ENCODE data around the gene CRYGN.

The CRYGN gene

DNA sequence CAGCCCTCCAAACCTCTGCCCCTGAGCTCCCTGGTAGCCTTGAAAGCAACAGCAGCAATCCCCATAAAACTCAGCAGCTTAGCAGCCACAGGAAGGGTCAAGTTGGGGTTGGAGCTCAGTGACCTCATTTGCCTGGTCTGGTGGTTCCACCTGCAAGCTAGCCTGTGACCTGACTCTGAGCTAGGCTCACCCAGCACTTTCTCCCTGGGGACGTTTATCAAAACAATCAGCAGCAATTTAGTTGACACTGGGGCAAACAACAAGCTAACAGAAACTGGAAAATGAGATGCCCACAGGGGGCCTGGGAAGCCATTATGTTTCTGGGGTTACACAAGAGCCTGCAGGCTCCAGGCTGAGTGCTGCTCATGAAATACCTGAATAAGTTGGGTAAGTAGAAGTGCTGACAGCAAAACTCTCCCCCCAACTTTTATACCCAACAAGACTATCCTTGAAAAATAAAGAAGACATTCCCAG lies 22.4 kb upstream of the CRYGN start:
- DNase-seq (ENCODE audit: low read depth, low spot score) = no peak
- H3K4me3 ChIP-seq (ENCODE audit: low read depth, low read length) = no peak overlapping the region
- TF ChIP-seq, protein P1, sequence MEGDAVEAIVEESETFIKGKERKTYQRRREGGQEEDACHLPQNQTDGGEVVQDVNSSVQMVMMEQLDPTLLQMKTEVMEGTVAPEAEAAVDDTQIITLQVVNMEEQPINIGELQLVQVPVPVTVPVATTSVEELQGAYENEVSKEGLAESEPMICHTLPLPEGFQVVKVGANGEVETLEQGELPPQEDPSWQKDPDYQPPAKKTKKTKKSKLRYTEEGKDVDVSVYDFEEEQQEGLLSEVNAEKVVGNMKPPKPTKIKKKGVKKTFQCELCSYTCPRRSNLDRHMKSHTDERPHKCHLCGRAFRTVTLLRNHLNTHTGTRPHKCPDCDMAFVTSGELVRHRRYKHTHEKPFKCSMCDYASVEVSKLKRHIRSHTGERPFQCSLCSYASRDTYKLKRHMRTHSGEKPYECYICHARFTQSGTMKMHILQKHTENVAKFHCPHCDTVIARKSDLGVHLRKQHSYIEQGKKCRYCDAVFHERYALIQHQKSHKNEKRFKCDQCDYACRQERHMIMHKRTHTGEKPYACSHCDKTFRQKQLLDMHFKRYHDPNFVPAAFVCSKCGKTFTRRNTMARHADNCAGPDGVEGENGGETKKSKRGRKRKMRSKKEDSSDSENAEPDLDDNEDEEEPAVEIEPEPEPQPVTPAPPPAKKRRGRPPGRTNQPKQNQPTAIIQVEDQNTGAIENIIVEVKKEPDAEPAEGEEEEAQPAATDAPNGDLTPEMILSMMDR (IDR thresholded peaks at IDR 0.05; ENCODE audit: insufficient read depth, low read length, missing control alignments) = no peak
- CTCF ChIA-PET = interaction anchor here (0.7 to 3.9 kb wide), 9 partner anchors 9 to 297 kb away, joined by 3 to 19 read pairs (median 3); no protein-coding TSS in a partner anchor
- POLR2A ChIA-PET = interaction anchor here (0.6 to 1.8 kb wide), 2 partner anchors 11 to 95 kb away, joined by 4 read pairs; no protein-coding TSS in a partner anchor

DNA sequence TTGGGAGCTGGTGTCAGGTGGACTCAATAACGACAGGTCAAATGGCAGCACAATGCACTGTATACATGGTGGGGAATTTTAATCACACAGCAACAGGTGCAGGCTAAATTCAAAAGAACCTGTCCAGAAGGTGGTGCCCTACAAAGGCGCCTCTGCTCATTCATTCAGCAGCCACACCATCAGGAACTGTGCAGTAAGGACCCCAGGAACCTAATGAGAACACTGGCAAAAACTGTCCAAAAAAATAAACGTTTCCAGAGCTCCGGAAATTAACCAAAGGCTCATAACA lies 21.9 kb upstream of the CRYGN start:
- no peak overlapping the region for H3K4me3 ChIP-seq (ENCODE audit: low read depth, low read length)
- TF ChIP-seq, protein P1 (IDR thresholded peaks at IDR 0.05; ENCODE audit: insufficient read depth, low read length, missing control alignments) = no peak
- ChIA-PET CTCF (interaction anchor here (0.7 to 6.0 kb wide), 9 partner anchors 9 to 298 kb away, joined by 3 to 78 read pairs (median 3); no protein-coding TSS in a partner anchor), POLR2A (interaction anchor here (1.8 kb wide), 1 partner anchor 95 kb away, joined by 4 read pairs; no protein-coding TSS in a partner anchor)
- no peak for DNase-seq (ENCODE audit: low read depth, low spot score)

DNA sequence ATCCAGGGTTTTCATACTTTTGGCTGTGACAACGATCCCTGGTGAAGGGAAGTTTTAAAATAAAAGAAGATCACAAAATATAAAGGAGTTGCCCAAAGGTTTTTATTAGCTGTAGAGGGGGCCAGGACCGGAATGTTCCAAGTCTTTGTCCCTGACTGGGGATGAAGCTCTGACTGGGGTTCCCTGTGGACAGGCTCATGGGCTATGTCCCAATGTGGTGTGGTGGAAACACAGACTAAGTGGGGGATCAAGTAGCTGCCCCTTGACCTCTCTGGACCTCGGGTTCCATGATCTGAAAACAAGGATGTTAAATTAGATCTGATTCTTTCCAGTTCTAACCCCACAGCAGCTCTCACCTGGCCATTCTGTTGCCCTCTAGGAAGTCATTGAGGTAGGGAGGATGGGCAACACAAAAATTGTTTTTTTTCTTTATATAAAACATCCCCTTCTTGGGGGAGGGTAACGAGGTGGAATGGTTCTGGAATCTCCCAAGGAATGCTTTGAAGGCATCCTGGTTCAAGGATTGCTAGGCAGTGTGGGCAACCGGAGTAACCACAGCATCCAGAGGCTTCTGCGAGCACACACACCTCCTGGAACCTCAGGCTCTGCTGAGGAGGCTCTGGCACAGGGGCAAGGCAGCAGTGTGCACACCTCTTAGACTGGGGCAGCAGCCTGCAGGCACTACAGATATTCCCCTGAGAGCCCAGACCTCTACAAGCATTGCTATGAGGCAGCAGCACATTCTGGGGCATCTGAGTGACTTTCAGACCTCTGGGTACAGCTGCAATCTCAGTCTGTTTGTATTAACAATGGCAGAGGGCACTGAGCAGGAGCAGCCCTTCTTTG lies 21.4 kb upstream of the CRYGN start:
- POLR2A ChIA-PET = interaction anchor here (1.8 kb wide), 1 partner anchor 94 kb away, joined by 4 read pairs; no protein-coding TSS in a partner anchor
- no peak overlapping the region for H3K4me3 ChIP-seq (ENCODE audit: low read depth, low read length)
- CTCF ChIA-PET = interaction anchor here (0.7 to 6.0 kb wide), 12 partner anchors 10 to 298 kb away, joined by 3 to 78 read pairs (median 3); no protein-coding TSS in a partner anchor
- DNase-seq (ENCODE audit: low read depth, low spot score) = no peak
- TF ChIP-seq, protein P1 (IDR thresholded peaks at IDR 0.05; ENCODE audit: insufficient read depth, low read length, missing control alignments) = no peak

DNA sequence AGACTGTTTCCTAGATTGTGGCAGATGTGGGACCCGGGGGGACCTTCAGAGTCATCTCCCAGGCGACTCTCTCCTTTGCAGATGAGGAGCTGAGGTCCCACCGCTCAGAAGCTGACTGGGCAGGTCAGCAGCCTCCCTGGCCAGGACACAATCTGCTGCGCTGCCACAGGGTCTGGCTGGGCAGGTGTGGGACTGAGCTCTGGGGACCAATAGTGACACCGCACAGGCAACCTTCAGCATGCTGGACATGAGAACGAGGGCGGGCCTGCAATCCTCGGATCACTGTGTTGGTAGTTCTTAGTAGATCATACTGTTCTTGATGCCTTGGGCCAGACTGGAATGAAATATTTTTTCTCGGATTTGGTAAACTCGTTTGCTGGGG lies 20.5 kb upstream of the CRYGN start:
- ChIA-PET CTCF (interaction anchor here (0.9 to 6.0 kb wide), 11 partner anchors 10 to 322 kb away, joined by 3 to 78 read pairs (median 3); no protein-coding TSS in a partner anchor), POLR2A (interaction anchor here (1.0 to 1.5 kb wide), 3 partner anchors 12 to 94 kb away, joined by 3 to 4 read pairs (median 3); no protein-coding TSS in a partner anchor)
- peak overlapping the region; percentile 44 for H3K4me3 ChIP-seq (ENCODE audit: low read depth, low read length)
- DNase-seq (ENCODE audit: low read depth, low spot score) = no peak
- TF ChIP-seq, protein P1 (IDR thresholded peaks at IDR 0.05; ENCODE audit: insufficient read depth, low read length, missing control alignments) = no peak

DNA sequence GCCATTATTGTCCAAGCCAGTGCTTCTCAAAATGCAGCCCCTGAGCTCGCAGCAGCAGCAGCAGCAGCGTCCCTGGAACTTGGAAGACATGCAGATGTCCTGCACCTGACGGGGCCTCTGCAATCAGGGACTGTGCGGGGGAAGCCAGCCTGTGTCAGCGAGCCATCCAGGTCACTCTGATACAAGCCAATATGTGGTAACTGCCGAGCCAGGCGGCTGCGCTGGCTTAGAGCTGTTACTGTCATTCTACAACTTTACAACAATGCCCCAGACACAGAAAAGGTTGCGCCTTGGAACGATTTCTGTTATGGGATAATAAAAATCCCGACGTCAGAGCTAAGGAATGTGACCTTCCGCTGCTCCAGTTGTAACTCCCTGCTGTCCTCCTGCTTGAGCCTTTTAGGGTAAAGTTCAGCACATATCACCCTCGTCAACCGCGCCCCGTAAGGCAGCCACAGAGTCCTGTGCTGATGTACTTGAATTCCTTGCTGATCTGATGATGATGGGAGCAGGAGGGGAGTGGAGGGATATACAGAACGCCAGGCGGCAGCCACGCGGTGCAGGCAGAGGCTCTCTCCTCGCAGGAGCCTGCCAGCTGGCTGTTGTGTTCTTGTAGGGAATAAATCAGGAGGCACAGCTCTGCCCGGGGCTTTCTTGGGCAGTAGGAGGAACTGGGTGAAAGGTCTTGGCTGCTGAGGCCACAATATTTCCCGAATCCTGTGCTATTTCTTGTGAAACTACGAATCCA lies 20.0 kb upstream of the CRYGN start:
- ChIA-PET CTCF (interaction anchor here (0.9 to 6.0 kb wide), 12 partner anchors 11 to 323 kb away, joined by 3 to 78 read pairs (median 3); no protein-coding TSS in a partner anchor), POLR2A (interaction anchor here (1.0 to 1.5 kb wide), 3 partner anchors 13 to 93 kb away, joined by 3 to 4 read pairs (median 3); no protein-coding TSS in a partner anchor)
- peak; percentile 79 for DNase-seq (ENCODE audit: low read depth, low spot score)
- TF ChIP-seq, protein P1 (IDR thresholded peaks at IDR 0.05; ENCODE audit: insufficient read depth, low read length, missing control alignments) = peak; percentile 58
- H3K4me3 ChIP-seq (ENCODE audit: low read depth, low read length) = peak overlapping the region; percentile 44

Data from AG04449 (cell line).